RPMI8226 (cell line): ENCODE data around the gene CSGALNACT2.
"Not testable (repeated sequence)": the region's sequence is repeated elsewhere in the genome, so short reads cannot be mapped to it uniquely, and the experiment has no call there.

Experiments
- DNase-seq: peaks from one replicate; pipeline ENCODE4 v3.0.0-alpha.2; 2015

The CSGALNACT2 gene

GRCh38 chr10:43153901-43154300 is 15.7 kb downstream of the CSGALNACT2 start:
- DNase-seq: no peak

DNA sequence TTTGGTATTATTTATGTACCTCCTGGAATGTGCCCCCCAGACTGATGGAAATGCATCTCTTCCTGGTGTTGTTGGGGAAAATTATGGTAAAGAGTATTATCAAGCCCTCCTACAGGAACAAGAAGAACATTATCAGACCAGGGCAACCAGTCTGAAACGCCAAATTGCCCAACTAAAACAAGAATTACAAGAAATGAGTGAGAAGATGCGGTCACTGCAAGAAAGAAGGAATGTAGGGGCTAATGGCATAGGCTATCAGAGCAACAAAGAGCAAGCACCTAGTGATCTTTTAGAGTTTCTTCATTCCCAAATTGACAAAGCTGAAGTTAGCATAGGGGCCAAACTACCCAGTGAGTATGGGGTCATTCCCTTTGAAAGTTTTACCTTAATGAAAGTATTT is 17.0 kb downstream of the CSGALNACT2 start:
- DNase-seq: no peak

DNA sequence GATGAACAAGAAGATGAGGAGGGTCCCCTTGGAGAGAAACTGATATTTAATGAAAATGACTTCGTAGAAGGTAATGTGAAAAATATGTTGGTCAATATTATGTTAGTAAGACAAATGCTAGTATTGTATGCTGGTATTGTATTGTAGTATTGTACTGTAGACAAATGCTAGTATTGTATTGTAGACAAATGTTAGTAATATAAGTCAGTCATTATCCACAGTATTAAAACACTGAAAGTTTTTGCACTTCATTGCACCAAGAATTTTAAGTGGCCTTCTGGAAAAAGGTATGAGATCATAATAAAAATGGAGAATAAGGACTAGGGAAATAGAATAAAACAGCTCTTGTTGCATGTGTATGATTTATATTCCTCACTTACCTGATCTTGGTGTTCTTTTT is 17.5 kb downstream of the CSGALNACT2 start:
- no peak for DNase-seq

DNA sequence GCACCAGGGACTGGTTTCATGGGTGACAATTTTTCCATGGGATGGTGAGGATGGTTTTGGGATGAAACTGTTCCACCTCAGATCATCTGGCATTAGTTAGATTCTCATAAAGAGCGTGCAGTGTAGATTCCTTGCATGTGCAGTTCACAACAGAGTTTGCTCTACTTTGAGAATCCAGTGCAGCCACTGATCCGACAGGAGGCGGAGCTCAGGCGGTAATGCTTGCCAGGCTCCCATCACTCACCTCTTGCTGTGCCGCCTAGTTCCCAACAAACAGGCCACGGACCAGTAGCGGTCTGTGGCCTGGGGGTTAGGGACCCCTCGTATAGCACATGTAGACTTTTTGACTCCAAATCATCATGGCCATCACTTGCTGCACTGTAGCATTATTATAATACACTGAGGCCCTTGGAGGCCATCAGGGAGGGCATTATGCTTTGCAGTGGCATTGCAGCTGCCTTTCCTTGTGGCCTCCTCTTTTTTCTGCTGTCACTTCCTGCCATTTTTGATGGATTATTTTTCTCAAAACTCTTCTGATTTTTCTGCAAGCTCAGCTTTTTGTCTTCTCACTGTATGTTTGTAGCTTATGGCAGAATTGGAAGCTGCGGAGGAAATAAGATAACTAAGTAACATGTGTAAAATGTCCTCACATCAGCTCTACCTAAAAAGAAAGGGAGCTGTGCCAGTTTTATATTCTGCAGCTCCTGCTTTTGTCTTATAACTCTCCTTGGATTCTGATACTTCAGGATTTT is 18.5 kb downstream of the CSGALNACT2 start:
- DNase-seq: no peak

DNA sequence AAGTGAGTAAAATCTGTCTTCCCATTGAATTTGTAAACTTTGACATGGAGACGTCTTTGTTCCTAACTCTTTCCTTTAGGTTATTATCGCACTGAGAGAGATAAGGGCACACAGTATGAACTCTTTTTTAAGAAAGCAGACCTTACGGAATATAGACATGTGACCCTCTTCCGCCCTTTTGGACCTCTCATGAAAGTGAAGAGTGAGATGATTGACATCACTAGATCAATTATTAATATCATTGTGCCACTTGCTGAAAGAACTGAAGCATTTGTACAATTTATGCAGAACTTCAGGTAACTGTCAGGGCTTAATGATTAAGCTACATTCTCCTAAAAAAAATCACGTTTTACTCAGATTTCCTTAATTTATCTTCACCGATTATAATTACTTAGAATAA is 20.4 kb downstream of the CSGALNACT2 start:
- no peak for DNase-seq

GRCh38 chr10:43160046-43160920 is 22.0 kb downstream of the CSGALNACT2 start:
- DNase-seq: no peak

DNA sequence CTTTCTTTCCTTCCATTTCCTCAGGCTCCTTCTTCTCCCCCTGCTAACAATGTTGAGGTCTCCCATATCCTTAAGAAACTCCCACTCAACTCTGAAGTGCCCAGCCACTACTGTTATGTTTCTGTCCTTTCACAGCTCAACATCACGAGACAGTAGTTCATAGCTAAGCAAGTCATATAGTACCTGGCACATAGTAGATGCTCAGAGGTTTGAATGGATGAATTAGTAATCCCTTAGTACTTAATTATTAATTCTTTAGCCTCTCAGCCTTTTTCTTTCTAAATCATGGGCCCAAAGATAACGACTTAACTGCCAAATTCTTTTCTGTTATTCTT is 22.6 kb downstream of the CSGALNACT2 start:
- no peak for DNase-seq

GRCh38 chr10:43162604-43163003 is 24.4 kb downstream of the CSGALNACT2 start:
- DNase-seq: no peak

GRCh38 chr10:43166207-43166879 is 28.1 kb downstream of the CSGALNACT2 start:
- no peak for DNase-seq

- DNase-seq: peak; percentile 20
Measured at GRCh38 chr10:43166880-43167497, 28.7 kb downstream of the CSGALNACT2 start.

- no peak for DNase-seq
Measured at GRCh38 chr10:43167498-43167889, 29.2 kb downstream of the CSGALNACT2 start.

- no peak for DNase-seq
Measured at GRCh38 chr10:43170491-43170890, 32.2 kb downstream of the CSGALNACT2 start.

DNA sequence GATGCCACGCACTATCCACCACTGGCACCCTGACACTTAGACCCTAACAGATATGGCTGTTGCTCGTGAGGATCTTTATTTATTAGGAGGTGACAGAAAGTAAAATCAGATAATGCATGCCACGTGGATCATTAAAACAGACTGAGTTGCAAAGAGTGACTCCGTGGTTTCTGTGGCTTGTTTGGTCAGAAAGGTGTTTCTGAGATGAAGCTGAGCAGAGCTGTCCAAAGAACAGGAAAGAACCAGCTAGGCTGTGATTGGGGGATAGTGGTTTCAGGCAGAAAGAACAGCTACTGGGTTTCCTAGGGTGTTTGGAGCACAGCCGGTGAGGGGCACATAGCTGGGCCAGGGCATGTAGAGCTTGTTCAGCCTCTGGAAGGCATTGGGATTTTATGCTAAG is 34.4 kb downstream of the CSGALNACT2 start:
- no peak for DNase-seq

GRCh38 chr10:43173120-43173519 is 34.9 kb downstream of the CSGALNACT2 start:
- no peak for DNase-seq

DNA sequence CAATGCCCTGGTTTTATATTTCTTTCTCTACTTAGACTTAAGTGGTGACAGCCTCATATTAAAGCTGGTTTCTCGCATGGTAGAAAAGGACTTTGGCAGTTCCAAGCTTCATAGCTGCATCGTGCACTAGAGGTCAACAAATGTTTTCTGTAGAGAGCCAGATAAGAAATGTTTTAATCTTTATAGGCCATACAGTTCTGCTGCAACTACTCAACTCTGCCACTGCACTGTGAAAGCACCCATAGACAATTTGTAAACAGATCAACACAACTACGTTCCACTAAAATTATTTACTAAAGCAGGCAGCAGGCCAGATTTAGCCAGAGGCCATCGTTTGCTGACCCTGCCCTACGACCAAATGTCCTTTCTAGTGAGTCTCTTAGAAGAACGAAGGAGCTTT is 36.7 kb downstream of the CSGALNACT2 start:
- DNase-seq: no peak

GRCh38 chr10:43176271-43176670 is 38.0 kb downstream of the CSGALNACT2 start:
- no peak for DNase-seq

- no peak for DNase-seq
Measured at GRCh38 chr10:43177595-43177994, 39.4 kb downstream of the CSGALNACT2 start.

DNA sequence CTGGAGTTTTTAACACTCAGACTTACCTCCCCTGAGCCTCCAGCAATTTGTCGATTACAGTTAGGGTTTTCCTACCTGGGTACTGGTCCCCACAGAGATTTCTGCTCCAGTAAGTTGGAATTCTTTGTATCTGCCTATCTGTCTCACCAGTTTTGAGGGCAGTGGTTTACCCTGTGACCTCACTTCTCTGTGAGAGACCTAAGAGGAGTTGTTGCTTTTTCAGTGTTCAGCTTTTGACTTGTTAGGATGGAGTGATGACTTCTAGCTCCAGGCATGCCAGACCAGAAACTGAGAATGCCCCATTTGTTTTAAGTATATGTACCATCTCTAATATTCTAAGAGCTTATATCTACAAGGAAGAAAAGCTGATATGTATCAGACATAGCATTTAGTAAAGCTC is 42.9 kb downstream of the CSGALNACT2 start:
- DNase-seq: no peak

- DNase-seq: not testable (repeated sequence)
Measured at GRCh38 chr10:43183764-43184163, 45.5 kb downstream of the CSGALNACT2 start.

DNA sequence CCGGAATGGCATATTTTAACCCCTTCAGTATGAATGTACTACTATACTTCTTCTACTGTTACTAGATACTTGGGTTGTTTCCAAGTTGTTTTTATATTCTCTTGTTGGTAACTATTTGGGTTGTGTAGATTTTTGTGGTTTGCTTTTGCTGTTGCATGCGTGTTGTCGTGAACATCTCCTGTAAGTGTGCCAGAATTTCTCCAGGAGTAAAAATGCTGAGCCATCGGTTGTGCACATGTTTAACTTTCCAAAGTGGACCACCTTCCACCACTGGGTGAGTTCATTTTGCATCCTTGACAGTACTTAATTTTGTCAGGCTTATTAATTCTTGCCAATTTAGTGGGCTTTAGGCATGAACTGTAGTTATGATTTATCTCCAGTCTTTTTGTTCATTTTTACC is 47.9 kb downstream of the CSGALNACT2 start:
- peak; percentile 62 for DNase-seq

DNA sequence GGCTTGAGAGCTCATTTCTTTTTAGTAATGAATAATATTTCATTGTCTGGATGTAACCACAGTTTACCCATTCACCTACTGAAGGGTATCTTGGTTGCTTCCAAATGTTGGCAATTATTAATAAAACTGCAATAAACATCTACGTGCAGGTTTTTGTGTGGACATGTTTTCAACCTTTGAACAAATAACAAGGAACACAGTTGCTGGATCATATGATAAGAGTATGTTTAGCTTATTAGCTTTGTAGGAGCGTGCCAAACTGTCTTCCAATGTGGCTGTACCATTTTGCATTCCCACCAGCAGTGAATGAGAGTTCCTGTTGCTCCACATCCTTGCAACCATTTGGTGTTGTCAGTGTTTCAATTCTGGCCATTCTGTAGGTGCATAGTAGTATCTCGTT is 49.0 kb downstream of the CSGALNACT2 start:
- no peak for DNase-seq

- no peak for DNase-seq
Measured at GRCh38 chr10:43188702-43189101, 50.5 kb downstream of the CSGALNACT2 start.

DNA sequence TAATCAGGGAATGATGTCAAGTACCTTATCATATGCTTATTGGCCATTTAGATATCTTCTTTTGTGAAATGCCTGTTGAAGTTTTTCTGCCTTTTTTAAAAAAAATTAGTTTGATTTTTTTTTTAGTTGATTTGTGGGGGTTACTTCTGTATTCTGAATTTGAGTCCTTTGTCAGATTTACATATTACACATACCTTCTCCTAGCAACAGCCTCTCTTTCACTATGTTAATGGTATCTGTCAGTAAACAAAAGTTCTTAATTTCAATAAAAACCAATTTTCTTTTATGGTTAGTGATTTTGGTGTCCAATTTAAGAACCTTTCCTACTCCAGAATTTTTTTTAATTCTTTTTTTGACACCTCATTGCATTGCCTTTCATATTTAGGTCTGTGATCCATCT is 52.0 kb downstream of the CSGALNACT2 start:
- DNase-seq: no peak
